Left renal cortex interstitium (tissue), 4 donors: ENCODE measurements around the gene LRRC51. TPM values are rescaled to one million over a fixed set of nuclear protein-coding genes. Genes with fewer than 3 reads are reported as not detected.
"Not testable (repeated sequence)": the region's sequence is repeated elsewhere in the genome, so short reads cannot be mapped to it uniquely, and the experiment has no call there.

Source experiments
- DNase-seq, 4 donors: peaks; one replicate each; pipeline ENCODE4 v3.0.0-alpha.2; 2013; ENCODE audit warnings: low read depth in 4 of 4, low spot score in 2 of 4, missing footprints in 1 of 4
- polyA plus RNA-seq, 4 donors: library from polyadenylated mRNA; unstranded; fragments of 120-200 nt; gene quantifications; one replicate each; pipeline ENCODE4 v1.2.1, GENCODE V29; 2013; ENCODE audit not compliant: insufficient read length in 4 of 4

Gene LRRC51
- polyA plus RNA-seq, 4 donors, result 20.1 to 37.3 (median 26.5) TPM

- DNase-seq, result no peak
Observed at GRCh38 chr11:72135891-72136683, 55.4 kb downstream of the LRRC51 start.

- no peak for DNase-seq
Observed at GRCh38 chr11:72136684-72137262, 56.1 kb downstream of the LRRC51 start.

- DNase-seq, result no peak
Observed at GRCh38 chr11:72138821-72139390, 58.3 kb downstream of the LRRC51 start.

GRCh38 chr11:72139500-72139899 is 58.9 kb downstream of the LRRC51 start:
- no peak for DNase-seq

- no peak for DNase-seq
Observed at GRCh38 chr11:72140661-72141060, 60.0 kb downstream of the LRRC51 start.

GRCh38 chr11:72141066-72141465 is 60.4 kb downstream of the LRRC51 start:
- DNase-seq, result no peak

GRCh38 chr11:72142086-72142485 is 61.4 kb downstream of the LRRC51 start:
- DNase-seq, result not testable (repeated sequence)

GRCh38 chr11:72142543-72142942 is 61.9 kb downstream of the LRRC51 start:
- not testable (repeated sequence) for DNase-seq

- no peak for DNase-seq
Observed at GRCh38 chr11:72144807-72145565, 64.3 kb downstream of the LRRC51 start.

Other genes with a start within 250 kb of the LRRC51 start
- under 1 TPM in 1 of 4 donors, not detected in 3; 0.17 TPM for gene DEFB108B, start 247.7 kb upstream of the LRRC51 start, polyA plus RNA-seq
- gene DEFB131B, start 202.4 kb upstream of the LRRC51 start, polyA plus RNA-seq, result 1 to 10 TPM in 3 of 4 donors, not detected in 1; 1.2 to 2.3 (median 1.4) TPM
- 1 to 10 TPM; 6.0 to 9.7 (median 8.0) TPM for gene XNDC1N, start 152.3 kb upstream of the LRRC51 start, polyA plus RNA-seq
- gene RNF121, start 151.8 kb upstream of the LRRC51 start, polyA plus RNA-seq, result 10 to 100 TPM; 35.7 to 46.1 (median 44.3) TPM
- 10 to 100 TPM in 2 of 4 donors, 1 to 10 TPM in 2; 5.1 to 15.3 (median 10.5) TPM for gene IL18BP, start 81.9 kb upstream of the LRRC51 start, polyA plus RNA-seq
- gene NUMA1, start 308 bp upstream of the LRRC51 start, polyA plus RNA-seq, result 100 to 1,000 TPM; 232 to 355 (median 282) TPM
- 100 to 1,000 TPM; 112 to 127 (median 119) TPM for gene LAMTOR1, start 22.4 kb downstream of the LRRC51 start, polyA plus RNA-seq
- not detected for gene TOMT, start 25.1 kb downstream of the LRRC51 start, polyA plus RNA-seq
- 10 to 100 TPM; 47.2 to 57.8 (median 50.2) TPM for gene ANAPC15, start 31.8 kb downstream of the LRRC51 start, polyA plus RNA-seq
- gene FOLR3, start 54.9 kb downstream of the LRRC51 start, polyA plus RNA-seq, result 1 to 10 TPM; 1.7 to 3.4 (median 2.6) TPM
- 10 to 100 TPM; 49.6 to 53.3 (median 51.3) TPM for gene FOLR1, start 111.3 kb downstream of the LRRC51 start, polyA plus RNA-seq
- gene FOLR2, start 135.9 kb downstream of the LRRC51 start, polyA plus RNA-seq, result 10 to 100 TPM in 3 of 4 donors, 1 to 10 TPM in 1; 8.3 to 13.0 (median 11.0) TPM
- gene INPPL1, start 143.9 kb downstream of the LRRC51 start, polyA plus RNA-seq, result 100 to 1,000 TPM; 123 to 218 (median 160) TPM
- gene PHOX2A, start 163.3 kb downstream of the LRRC51 start, polyA plus RNA-seq, result not detected